Measurements from ENCODE around the gene GAMT. TPM values are rescaled to one million over a fixed set of nuclear protein-coding genes. Genes with fewer than 3 reads are reported as not detected.

The GAMT gene
- total RNA-seq, 4 donors from 2014 or later: 33.8 to 72.0 (median 46.0) TPM

- intact Hi-C loops (cut with DNase I; ENCODE audit: low total_unique reads): no loop called here
- H3K4me3 ChIP-seq (ENCODE audit: low read depth, poor library complexity, severe bottlenecking): no peak overlapping the region
- WGBS, 2 donors: 93% methylated on average over 17 of the region's 17 CpGs
- TF ChIP-seq POLR2A (IDR thresholded peaks at IDR 0.05): no peak
- TF ChIP-seq, protein P1, sequence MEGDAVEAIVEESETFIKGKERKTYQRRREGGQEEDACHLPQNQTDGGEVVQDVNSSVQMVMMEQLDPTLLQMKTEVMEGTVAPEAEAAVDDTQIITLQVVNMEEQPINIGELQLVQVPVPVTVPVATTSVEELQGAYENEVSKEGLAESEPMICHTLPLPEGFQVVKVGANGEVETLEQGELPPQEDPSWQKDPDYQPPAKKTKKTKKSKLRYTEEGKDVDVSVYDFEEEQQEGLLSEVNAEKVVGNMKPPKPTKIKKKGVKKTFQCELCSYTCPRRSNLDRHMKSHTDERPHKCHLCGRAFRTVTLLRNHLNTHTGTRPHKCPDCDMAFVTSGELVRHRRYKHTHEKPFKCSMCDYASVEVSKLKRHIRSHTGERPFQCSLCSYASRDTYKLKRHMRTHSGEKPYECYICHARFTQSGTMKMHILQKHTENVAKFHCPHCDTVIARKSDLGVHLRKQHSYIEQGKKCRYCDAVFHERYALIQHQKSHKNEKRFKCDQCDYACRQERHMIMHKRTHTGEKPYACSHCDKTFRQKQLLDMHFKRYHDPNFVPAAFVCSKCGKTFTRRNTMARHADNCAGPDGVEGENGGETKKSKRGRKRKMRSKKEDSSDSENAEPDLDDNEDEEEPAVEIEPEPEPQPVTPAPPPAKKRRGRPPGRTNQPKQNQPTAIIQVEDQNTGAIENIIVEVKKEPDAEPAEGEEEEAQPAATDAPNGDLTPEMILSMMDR (IDR thresholded peaks at IDR 0.05): no peak
- no peak for DNase-seq (ENCODE audit: low spot score in 2 of 2)
These were observed 24.9 kb downstream of the GAMT start for GRCh38 chr19:1376415-1376805.

DNA sequence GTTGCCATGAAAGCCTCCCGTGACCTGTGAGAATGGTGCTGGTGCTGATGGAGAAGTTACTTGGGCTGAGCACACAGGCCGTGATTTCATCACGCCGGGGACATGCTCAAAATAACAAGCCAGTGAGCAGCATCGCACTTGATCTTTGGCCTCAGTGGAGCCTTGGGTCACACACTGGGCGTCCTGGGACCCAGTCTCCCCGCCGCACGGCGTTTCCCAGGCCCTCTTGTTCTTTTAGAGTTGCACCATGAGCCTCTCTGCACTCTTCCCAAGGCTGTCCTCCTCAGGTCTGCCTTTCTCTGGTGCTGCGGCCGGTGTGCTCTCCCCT, 27.1 kb downstream of the GAMT start:
- DNase-seq (ENCODE audit: low spot score in 2 of 2): no peak
- 96 to 98% methylated on average over 11 to 12 of the region's 12 CpGs for WGBS, 2 donors
- no peak overlapping the region for H3K4me3 ChIP-seq (ENCODE audit: low read depth, poor library complexity, severe bottlenecking)
- TF ChIP-seq POLR2A (IDR thresholded peaks at IDR 0.05): no peak
- TF ChIP-seq, protein P1 (IDR thresholded peaks at IDR 0.05): no peak
- intact Hi-C loops (cut with DNase I; ENCODE audit: low total_unique reads): no loop called here

DNA sequence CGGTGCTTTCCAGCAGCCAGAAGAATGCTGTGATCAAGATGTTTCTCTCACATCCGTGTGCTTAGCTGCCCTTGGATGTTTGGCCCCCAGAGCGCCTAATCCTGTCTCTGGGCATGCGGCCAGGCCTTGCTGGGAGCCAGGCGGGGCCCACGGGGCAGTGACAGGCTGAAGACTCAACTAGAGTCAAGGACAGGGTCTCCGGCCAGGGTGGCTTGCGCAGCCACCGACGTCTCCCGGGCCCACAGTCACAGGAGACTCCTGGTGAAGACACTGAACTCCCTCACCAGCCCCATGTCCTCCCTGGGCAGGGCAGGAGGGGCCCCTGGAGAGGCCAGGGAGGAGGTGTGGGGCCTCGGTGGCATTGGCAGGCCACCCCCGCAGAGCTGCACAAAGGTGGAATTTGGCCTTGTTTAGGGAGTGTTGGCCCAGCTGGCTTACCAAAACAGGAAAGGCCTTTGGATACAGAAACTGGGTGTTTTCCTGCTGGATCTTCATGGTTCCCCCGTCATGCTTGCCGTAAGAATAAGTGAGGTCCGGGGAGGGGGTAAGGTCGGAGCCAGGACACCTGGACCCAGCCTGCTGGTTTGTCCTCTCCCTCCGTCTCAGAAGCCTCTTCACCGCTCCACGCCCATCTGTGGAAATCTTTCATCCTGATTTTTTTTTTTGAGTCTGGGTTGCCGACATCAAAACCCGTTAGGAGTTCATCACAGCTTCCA, 27.6 kb downstream of the GAMT start:
- DNase-seq (ENCODE audit: low spot score in 2 of 2): no peak
- 76 to 79% methylated on average over 22 of the region's 22 CpGs for WGBS, 2 donors
- TF ChIP-seq, protein P1 (IDR thresholded peaks at IDR 0.05): no peak
- no peak for TF ChIP-seq POLR2A (IDR thresholded peaks at IDR 0.05)
- no peak overlapping the region for H3K4me3 ChIP-seq (ENCODE audit: low read depth, poor library complexity, severe bottlenecking)
- intact Hi-C loops (cut with DNase I; ENCODE audit: low total_unique reads): no loop called here

DNA sequence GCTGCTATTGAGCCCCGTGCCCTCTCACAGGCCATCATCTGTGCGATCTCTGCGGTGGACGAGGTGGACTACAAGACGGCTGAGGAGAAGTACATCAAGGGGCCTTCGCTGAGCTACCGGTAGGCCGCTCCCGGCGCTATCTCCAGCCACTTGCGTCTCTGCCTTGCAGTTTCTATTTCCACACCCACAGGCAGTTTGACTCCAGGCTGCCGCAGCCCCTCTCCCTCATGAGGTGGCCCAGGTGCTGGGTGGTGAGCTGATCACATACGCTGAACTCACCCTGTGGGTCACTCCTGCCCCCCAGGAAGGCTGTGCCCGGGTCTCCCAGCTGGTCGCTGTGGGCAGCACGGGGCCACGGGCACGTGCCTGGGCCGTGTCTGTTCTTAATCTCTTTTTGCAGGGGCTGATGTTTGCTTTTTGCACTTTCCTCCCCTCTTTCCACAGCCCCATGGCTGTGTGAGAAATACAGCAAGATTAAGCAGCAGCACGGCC, 28.3 kb downstream of the GAMT start:
- no peak overlapping the region for H3K4me3 ChIP-seq (ENCODE audit: low read depth, poor library complexity, severe bottlenecking)
- TF ChIP-seq, protein P1 (IDR thresholded peaks at IDR 0.05): no peak
- WGBS, 2 donors: 91 to 93% methylated on average over 20 of the region's 20 CpGs
- intact Hi-C loops (cut with DNase I; ENCODE audit: low total_unique reads): no loop called here
- no peak for DNase-seq (ENCODE audit: low spot score in 2 of 2)

GRCh38 chr19:1370579-1371361, 30.6 kb downstream of the GAMT start:
- intact Hi-C loops (cut with DNase I; ENCODE audit: low total_unique reads): no loop called here
- DNase-seq (ENCODE audit: low spot score in 2 of 2): no peak
- TF ChIP-seq, protein P1 (IDR thresholded peaks at IDR 0.05): no peak
- no peak for TF ChIP-seq POLR2A (IDR thresholded peaks at IDR 0.05)
- H3K4me3 ChIP-seq (ENCODE audit: low read depth, poor library complexity, severe bottlenecking): no peak overlapping the region
- WGBS, 2 donors: 93 to 95% methylated on average over 28 to 44 of the region's 52 CpGs
